ENCODE data around the gene CLRN2.

The CLRN2 gene

DNA sequence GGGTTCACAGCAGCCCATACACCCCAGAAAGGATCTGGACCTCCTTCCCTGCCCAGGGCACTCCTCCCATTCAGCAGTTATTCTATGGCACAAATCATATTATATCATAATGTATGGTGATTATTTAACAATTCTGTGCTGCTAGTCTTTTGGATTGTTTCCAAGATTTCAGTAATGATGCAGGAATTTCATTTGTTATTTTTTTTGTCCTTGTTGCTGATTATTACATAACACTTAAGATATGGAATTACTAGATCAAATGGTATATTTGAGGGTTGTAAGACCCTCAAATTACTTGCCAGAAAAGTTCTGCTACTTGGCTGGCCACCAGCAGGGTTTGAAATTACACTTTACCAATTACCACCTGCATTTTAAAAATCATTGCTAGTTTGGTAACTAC is 39.5 kb upstream of the CLRN2 start:
- H3K4me3 ChIP-seq (ENCODE audit: low read length): no peak overlapping the region
- no peaks in the 10 kb centered on the region for H3K9me3 ChIP-seq (ENCODE audit: control insufficient read depth, insufficient read depth, low read length)
- no peaks in the 10 kb centered on the region for H3K27me3 ChIP-seq (ENCODE audit: control insufficient read depth, low read length)
- H3K36me3 ChIP-seq (ENCODE audit: control insufficient read depth, low read length): no peaks in the 10 kb centered on the region
- no peak overlapping the region for H3K4me2 ChIP-seq (ENCODE audit: low read length)
- H4K20me1 ChIP-seq (ENCODE audit: control insufficient read depth, insufficient read depth, low read depth, low read length): no peaks in the 10 kb centered on the region
- no peaks in the 10 kb centered on the region for H3K9me2 ChIP-seq (replicated peaks; ENCODE audit: control insufficient read depth, low read length)
- H3F3A ChIP-seq (ENCODE audit: control insufficient read depth, insufficient read depth): no peaks in the 10 kb centered on the region
- no peaks in the 10 kb centered on the region for H3K79me2 ChIP-seq (ENCODE audit: control insufficient read depth, low read length)
- H3K27ac ChIP-seq (ENCODE audit: low read depth, low read length): no peak overlapping the region
- TF ChIP-seq, protein P1, sequence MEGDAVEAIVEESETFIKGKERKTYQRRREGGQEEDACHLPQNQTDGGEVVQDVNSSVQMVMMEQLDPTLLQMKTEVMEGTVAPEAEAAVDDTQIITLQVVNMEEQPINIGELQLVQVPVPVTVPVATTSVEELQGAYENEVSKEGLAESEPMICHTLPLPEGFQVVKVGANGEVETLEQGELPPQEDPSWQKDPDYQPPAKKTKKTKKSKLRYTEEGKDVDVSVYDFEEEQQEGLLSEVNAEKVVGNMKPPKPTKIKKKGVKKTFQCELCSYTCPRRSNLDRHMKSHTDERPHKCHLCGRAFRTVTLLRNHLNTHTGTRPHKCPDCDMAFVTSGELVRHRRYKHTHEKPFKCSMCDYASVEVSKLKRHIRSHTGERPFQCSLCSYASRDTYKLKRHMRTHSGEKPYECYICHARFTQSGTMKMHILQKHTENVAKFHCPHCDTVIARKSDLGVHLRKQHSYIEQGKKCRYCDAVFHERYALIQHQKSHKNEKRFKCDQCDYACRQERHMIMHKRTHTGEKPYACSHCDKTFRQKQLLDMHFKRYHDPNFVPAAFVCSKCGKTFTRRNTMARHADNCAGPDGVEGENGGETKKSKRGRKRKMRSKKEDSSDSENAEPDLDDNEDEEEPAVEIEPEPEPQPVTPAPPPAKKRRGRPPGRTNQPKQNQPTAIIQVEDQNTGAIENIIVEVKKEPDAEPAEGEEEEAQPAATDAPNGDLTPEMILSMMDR (IDR thresholded peaks at IDR 0.05; ENCODE audit: low read depth, low read length, poor library complexity, severe bottlenecking): no peak
- no peak for TF ChIP-seq EZH2phosphoT487 (IDR thresholded peaks at IDR 0.05; ENCODE audit: borderline replicate concordance, low read length)
- H3K4me1 ChIP-seq (ENCODE audit: control insufficient read depth, low read length): no peaks in the 10 kb centered on the region

DNA sequence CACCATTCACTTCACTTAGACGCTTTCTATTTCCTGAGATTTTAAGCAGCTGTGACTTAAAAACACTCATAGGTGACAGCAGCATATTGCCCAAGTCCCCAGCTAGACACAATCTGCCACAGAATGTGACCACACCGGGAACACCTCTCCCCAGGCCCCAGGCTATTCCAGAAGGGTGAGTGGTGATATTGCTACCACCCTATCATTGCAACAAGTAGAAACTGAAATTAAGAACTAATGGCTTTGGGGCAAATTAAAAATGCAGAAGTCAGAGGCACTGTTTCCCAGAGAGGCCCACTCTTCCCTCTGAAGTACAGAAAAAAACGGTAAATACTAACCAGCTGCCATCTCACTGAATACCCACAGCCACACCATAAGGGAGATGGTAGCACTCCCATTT is 38.1 kb upstream of the CLRN2 start:
- Histone ChIP-seq H3K79me2 (ENCODE audit: control insufficient read depth, low read length) (no peaks in the 10 kb centered on the region), H3K9me3 (ENCODE audit: control insufficient read depth, insufficient read depth, low read length) (no peaks in the 10 kb centered on the region), H3K9me2 (replicated peaks; ENCODE audit: control insufficient read depth, low read length) (no peaks in the 10 kb centered on the region), H3K4me2 (ENCODE audit: low read length) (no peak overlapping the region), H3K4me1 (ENCODE audit: control insufficient read depth, low read length) (no peaks in the 10 kb centered on the region), H3K27me3 (ENCODE audit: control insufficient read depth, low read length) (no peaks in the 10 kb centered on the region), H3F3A (ENCODE audit: control insufficient read depth, insufficient read depth) (no peaks in the 10 kb centered on the region), H3K36me3 (ENCODE audit: control insufficient read depth, low read length) (no peaks in the 10 kb centered on the region), H3K4me3 (ENCODE audit: low read length) (no peak overlapping the region), H3K27ac (ENCODE audit: low read depth, low read length) (no peak overlapping the region), H4K20me1 (ENCODE audit: control insufficient read depth, insufficient read depth, low read depth, low read length) (no peaks in the 10 kb centered on the region)
- TF ChIP-seq EZH2phosphoT487 (IDR thresholded peaks at IDR 0.05; ENCODE audit: borderline replicate concordance, low read length): no peak
- TF ChIP-seq, protein P1 (IDR thresholded peaks at IDR 0.05; ENCODE audit: low read depth, low read length, poor library complexity, severe bottlenecking): no peak

DNA sequence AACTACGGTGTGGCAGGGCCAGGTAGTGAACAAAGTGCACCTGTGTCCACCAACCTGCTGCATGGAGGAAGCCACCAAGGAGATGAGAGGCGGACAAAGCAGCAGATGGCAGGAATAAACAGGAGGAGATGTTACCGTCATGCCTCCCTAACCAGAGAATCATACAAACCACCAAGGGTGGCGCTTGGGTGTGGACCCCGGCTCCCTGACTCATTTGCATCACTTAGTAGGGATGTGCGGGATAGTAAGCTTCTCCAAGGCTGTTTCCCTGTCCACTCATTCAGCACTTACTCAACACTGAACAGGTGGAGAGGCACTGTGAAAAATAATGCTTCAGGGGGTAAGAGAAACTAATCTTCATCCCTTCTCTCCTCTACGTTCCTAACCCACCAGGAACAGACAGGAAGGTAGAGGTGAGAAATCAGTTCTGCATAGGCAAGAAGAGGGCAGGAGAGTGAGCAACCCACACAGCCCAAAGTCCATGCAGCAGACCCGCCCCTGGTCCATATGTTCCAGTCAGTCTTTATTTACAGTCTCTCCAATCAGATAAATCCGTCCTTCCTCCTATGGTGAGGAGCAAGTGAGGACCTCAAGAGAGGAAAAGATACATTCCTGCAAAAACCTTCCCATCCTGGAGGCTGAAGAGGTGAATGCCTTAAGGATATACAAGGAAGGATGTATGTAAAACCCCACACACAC is 37.0 kb upstream of the CLRN2 start:
- TF ChIP-seq, protein P1 (IDR thresholded peaks at IDR 0.05; ENCODE audit: low read depth, low read length, poor library complexity, severe bottlenecking): no peak
- TF ChIP-seq EZH2phosphoT487 (IDR thresholded peaks at IDR 0.05; ENCODE audit: borderline replicate concordance, low read length): no peak
- no peaks in the 10 kb centered on the region for H3F3A ChIP-seq (ENCODE audit: control insufficient read depth, insufficient read depth)
- H4K20me1 ChIP-seq (ENCODE audit: control insufficient read depth, insufficient read depth, low read depth, low read length): no peaks in the 10 kb centered on the region
- H3K9me3 ChIP-seq (ENCODE audit: control insufficient read depth, insufficient read depth, low read length): no peaks in the 10 kb centered on the region
- no peaks in the 10 kb centered on the region for H3K27me3 ChIP-seq (ENCODE audit: control insufficient read depth, low read length)
- no peaks in the 10 kb centered on the region for H3K36me3 ChIP-seq (ENCODE audit: control insufficient read depth, low read length)
- H3K4me2 ChIP-seq (ENCODE audit: low read length): no peak overlapping the region
- H3K4me1 ChIP-seq (ENCODE audit: control insufficient read depth, low read length): no peaks in the 10 kb centered on the region
- H3K27ac ChIP-seq (ENCODE audit: low read depth, low read length): no peak overlapping the region
- H3K9me2 ChIP-seq (replicated peaks; ENCODE audit: control insufficient read depth, low read length): no peaks in the 10 kb centered on the region
- no peak overlapping the region for H3K4me3 ChIP-seq (ENCODE audit: low read length)
- no peaks in the 10 kb centered on the region for H3K79me2 ChIP-seq (ENCODE audit: control insufficient read depth, low read length)

All from DOHH2 (cell line).